T-helper 2 cell (primary cell): Measurements from ENCODE around the gene DGKG.
A peak's percentile ranks its signal among the peaks of the same experiment; 100 is the strongest.

ENCODE experiments used
- DNase-seq, 5 experiments: peaks; one replicate each; pipeline versions ENCODE4 v3.0.0 to v3.0.0-alpha.2; 2012 to 2022
- total RNA-seq, 2 donors: gene quantifications; one replicate each; lab custom pipeline; 2026; lab: John Stamatoyannopoulos, UW

The DGKG gene
- 0 reads per million in 2 donors for total RNA-seq

- DNase-seq: peak in 2 of 5 experiments; percentile 2 to 30
Observed at GRCh38 chr3:186361762-186362536, at the start of gene DGKG. Gene DGKG (minus strand): TSS chr3:186362234. CDS start chr3:186320459, 41,775 bp downstream.

DNA sequence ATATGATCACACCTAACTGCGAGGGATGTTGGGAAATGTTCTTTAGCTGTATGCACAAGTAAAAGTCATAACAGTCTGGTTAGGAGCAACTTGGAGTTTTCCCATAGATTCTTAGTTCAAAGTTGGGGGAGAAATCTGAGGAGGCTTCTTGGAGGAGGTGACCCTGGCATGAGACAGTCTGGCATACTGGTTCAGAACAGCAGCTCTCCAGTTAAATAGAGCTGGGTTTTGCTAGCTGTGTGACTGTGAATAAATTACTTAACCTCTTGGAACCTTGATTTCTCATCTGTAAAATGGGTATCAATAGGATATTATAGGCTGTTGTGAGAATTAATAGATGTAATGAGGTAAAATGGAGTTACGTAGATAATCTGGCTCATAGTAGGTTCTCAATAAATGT, 49.1 kb upstream of the DGKG start:
- no peak for DNase-seq

DNA sequence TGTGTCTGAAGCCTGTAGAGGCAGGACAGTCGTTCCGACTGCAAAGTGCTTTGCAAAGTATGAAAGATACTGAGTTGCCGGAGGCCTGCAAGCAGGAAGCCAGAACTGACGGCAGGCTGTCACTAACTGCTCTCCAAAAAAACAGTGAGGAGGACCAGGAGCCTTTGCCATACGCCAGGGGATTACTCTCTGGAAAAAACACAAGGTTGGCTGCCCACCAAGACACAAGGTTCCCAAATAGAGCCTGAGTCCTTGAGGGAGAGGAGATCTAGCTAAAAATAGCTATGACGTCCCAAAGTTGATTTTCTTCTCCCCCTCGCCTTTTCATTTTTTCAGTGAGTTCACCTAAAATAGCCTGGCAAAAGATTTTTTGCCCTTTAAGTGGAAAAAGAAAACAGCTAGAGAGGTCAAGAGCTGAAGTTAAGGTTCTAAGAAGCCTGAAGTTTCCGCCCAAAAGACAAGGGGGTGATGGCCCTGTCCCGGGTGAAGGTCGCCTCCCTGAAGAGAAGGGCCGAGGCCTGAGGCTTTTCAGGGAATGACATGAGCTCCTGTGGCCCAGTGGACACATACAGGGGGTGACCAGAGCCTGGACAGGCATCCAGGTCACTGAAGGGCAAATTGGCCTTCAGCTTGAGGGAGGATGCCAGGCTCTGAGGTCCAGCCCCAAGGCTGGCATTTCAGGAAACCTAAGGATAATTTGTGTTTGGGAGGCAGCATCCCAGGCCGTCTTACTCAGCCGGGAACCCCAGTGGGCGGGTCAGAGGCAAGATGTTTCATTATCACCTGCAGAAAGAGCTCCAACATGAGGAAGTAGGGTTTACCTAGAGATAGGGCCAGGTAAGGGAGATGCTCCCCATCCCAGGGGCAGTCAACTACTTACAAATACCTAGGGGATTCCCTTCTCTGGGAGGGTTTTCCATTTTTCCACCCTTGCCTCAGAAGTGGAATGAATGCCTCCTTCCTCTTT, 44.9 kb upstream of the DGKG start:
- no peak for DNase-seq

- DNase-seq: no peak
Observed at GRCh38 chr3:186401556-186401955, 39.5 kb upstream of the DGKG start.

DNA sequence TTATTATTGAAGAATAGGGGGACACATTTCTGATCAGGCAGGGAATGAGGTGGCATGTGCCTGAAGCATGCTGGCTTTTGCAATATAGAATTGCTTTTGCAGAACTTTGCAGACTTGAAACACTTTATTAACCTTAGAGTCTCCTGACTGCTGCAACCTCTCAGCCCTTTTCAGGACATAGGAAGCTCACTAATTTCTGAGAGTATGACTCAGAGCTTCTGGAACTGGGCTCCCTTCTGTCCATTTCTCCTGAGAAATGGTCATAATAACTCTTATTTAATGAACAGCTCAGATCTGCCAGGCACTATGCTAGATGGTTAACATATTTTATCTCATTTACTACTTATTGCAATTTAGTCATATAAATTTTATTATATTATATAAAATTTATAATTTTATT, 38.6 kb upstream of the DGKG start:
- no peak for DNase-seq

DNA sequence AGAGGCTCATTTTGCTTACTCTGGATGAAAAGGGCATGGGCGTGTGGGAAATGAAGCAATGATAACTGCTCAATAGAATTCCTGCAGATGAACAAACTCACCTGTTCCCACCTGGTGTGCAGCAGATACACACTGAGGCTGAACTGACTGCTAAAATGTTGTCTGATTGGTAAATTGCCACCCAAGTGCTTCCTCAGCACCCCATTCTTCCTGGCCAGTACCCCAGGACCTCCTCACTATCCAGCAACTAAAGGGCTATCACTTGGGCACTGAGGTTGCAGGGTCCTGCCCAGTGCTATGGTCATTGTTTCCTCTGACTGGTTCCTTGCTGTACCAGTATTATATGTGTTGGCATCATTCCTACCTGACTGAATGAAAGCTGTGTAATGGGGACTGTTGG, 38.0 kb upstream of the DGKG start:
- no peak for DNase-seq

GRCh38 chr3:186394566-186395217, 32.7 kb upstream of the DGKG start:
- DNase-seq: no peak

DNA sequence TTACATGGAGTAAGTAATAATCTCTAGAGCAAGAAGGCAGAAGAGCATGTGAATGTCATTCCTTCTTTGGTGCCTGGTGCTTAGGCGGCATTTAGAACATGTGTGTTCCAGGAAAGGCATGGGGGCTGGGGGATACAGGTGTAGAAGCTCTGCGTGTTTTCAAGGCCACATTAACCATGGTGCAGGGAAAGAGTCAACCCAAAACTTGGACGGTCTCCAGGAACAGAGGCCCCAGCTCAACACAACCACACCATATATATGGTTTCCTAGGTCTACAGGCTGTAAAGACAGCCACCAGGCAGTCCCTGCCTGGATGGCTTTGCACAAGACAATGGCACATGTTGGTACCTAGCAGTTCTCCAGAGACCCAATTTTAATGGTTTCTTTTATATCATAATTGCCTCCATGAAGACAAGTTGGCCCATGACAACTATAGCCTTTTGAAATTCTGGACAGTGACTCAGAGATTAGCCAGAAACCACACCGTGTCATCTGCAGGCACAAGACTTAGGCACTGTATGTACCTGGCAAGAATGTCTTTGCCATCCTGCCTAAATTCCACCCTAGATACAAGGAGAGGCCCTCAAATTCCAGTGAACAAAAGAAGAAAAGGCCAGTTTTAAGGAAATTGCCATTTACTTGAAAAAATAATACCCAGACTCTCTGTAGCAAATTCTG, 25.0 kb upstream of the DGKG start:
- no peak for DNase-seq

GRCh38 chr3:186385856-186386602, 24.0 kb upstream of the DGKG start:
- DNase-seq: no peak

GRCh38 chr3:186383026-186383993, 21.3 kb upstream of the DGKG start:
- DNase-seq: no peak

DNA sequence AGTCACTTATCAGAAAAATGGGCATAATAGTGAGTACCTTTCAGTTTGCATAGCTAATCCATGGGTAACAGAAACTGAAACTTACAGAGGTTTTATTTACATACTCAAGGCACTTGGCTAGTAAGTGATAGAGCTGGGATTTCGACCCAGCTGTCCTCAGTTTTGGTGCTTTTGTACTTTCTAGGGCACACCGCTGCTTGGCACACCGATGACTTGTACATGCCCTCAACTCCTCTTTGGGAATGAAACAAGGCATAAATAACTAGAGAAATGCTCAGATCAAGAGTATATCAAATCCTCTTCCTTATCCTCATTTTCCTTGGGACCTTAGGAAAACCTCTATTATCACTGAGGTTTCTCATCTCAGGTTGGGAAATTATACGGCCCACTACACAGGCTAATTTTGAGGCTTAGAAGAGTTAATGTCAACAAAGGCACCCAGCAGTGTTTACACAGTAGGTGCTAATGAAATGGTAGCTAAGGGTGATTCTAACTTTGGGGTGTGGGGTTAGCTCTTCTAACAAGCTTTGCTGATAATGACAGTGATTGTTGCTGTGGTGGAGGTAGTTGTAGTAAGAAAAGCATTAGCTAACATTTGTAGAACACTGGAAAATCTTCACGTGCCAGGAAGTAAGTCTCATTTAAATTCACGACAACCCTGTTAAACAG, 20.3 kb upstream of the DGKG start:
- DNase-seq: no peak

DNA sequence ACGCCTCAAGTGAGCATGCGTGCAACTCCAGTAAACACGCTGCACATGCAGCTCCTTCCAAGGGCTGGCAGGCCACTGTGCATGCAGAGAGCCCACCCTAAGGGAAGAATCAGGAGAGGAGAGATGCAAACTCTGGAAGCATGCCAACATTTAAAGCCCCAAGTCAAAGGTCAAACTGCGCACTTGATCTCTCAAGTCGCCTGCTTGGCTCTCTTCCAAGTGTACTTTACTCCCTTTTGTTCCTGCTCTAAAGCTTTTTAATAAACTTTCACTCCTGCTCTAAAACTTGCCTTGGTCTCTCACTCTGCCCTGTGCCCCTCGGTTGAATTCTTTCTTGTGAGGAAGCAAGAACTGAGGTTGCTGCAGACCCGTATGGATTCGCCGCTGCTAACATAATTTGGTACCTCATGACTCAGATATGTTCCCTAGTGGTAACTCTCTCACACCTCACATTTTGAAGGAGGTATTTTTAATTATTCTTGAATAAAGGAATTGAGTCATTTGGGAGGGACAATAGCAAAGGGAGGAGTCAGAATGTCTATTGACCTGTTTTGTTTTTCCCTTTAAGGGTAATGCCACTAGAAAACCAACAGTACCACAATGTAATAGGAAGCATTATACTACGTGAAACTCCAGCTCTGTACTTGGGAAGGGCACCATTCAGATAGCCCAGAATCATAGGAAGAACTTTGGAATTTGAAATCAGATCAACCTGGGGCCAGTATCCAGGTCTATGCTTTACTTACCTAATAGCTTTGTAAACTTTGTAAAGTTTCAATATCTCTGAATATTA, 19.6 kb upstream of the DGKG start:
- no peak for DNase-seq

DNA sequence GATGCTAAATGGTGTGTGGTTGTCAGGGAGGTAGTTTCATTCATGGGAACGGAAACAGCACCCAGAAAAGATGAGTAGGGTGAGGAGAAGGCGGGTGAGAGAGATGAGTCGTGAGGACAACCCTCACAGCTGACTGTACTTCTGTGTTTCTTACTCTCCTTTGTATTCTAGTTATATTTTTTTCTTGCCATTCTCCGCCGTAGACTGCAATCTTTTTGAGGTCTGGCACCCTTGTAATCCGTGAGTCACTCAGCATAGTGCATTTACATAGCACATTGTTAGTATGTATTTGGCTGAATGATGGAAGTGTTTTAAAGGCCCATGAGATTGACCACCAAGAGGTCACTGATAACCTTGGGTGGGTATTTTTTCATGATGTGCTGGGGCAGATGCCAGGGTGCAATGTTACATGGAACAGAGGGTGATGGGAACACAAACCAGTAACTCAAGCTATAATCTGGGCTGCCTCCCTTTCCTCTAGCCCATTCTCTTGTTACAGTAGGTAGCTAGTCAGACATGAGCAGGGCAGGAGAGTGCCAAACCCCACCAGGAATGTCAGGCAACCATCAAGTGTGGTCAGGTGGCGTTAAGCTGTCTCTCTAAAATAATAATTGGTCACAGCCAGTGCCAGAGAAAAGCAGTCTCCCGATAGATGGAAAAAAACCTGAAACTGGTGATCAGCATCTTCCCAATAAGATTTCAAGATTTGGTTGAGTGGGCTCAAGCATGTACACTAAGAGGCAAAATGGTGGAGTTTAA, 18.8 kb upstream of the DGKG start:
- no peak for DNase-seq

DNA sequence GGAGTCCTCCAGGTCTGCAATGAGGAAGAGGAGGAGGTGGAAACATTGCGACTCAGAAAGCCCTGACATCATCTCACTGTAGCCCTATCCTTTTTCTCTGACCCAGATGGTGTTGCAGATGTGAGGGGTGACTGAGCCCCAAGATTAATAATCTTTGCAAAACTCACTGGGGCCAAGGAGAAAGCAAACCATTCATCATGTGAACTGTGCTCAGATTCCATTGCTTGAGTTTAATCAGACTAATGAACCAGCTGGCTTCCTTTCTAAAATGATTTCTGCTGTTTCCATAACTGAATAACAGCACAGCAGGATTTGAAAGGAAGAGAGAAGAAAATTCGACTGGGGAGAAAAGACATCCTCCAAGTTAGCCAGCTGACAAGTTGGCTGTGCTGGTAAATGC, 13.4 kb upstream of the DGKG start:
- no peak for DNase-seq

DNA sequence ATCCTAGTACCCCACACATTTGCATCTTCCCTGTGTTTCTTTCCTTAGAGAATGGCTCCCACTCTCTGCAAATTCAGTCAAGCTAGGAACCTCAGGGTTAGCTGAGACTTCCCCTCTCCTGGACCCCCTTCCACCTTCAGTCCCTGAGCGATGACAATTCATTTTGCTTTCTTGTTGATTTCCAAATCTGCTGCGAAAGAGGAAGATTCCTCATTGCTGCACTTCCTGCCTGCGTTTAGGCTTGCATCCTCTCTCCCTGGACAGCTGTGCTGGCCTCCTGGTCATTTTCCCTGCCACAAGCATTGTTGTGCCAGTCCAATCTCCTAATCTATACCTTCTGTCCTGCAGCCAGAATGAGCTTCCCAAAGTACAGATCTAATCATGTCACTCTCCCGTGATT, 12.3 kb upstream of the DGKG start:
- DNase-seq: no peak

- DNase-seq: no peak
Observed at GRCh38 chr3:186369217-186369616, 7.2 kb upstream of the DGKG start.

GRCh38 chr3:186368717-186369116, 6.7 kb upstream of the DGKG start:
- no peak for DNase-seq

DNA sequence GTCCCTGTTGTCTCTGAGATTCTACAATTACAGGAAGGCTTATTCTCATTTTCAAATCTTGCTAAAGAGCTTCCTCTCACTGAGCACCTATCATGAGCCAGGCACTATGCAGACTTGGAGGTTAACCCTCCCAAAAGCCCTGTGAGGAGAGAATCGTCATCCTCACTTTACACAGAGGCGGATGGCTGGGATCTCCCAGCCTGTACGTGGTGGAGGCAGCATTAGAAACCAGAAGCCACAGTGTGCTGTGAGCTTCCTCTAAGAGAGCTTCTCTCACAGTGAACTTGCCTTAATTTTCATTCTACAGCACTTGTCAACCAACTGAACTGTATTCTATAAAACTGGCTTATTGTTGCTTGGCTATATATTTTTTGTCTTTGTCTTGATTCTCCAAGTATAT, 6.1 kb upstream of the DGKG start:
- no peak for DNase-seq
